ENCODE results near the gene CYP26C1. TPM values are rescaled to one million over a fixed set of nuclear protein-coding genes. Genes with fewer than 3 reads are reported as not detected.

Gene CYP26C1
- total RNA-seq, 4 donors from 2014 or later, result not detected

- H3K4me3 ChIP-seq, result no peak overlapping the region
- H3K27ac ChIP-seq, result no peak overlapping the region
- ATAC-seq, result no peak
- TF ChIP-seq CTCF (IDR thresholded peaks at IDR 0.05 in 4 of 5, conservative IDR thresholded peaks at IDR 0.05 in 1 of 5) (no peak), POLR2A (IDR thresholded peaks at IDR 0.05) (no peak)
- intact Hi-C loops (cut with DNase I; ENCODE audit: low total_unique reads), result no loop called here
- H3K9me3 ChIP-seq, result no peaks in the 10 kb centered on the region
- DNase-seq, result no peak
- no peaks in the 10 kb centered on the region for H3K36me3 ChIP-seq
- in situ Hi-C loops (cut with MboI; ENCODE audit: low sequenced_read_pairs in 4 of 4), result loop anchor here in 1 of 4 donors (25.0 kb wide), 1 partner anchor 431 kb away; no protein-coding TSS in a partner anchor
- H3K27me3 ChIP-seq, result peaks cover 20 to 28% (median 25%) of the 10 kb centered on the region in 3 donors
- no peaks in the 10 kb centered on the region for H3K4me1 ChIP-seq
Measured at GRCh38 chr10:93081318-93081717, 20.7 kb downstream of the CYP26C1 start.

GRCh38 chr10:93081834-93082233, 21.2 kb downstream of the CYP26C1 start:
- H3K27me3 ChIP-seq, result peaks cover 17 to 23% (median 21%) of the 10 kb centered on the region in 3 donors
- intact Hi-C loops (cut with DNase I; ENCODE audit: low total_unique reads) (no loop called here), in situ Hi-C loops (cut with MboI; ENCODE audit: low sequenced_read_pairs in 4 of 4) (loop anchor here in 1 of 4 donors (25.0 kb wide), 1 partner anchor 430 kb away; no protein-coding TSS in a partner anchor)
- no peak for ATAC-seq
- DNase-seq, result no peak
- no peaks in the 10 kb centered on the region for H3K36me3 ChIP-seq
- no peak overlapping the region for H3K27ac ChIP-seq
- no peaks in the 10 kb centered on the region for H3K9me3 ChIP-seq
- H3K4me3 ChIP-seq, result no peak overlapping the region
- no peaks in the 10 kb centered on the region for H3K4me1 ChIP-seq
- TF ChIP-seq POLR2A (IDR thresholded peaks at IDR 0.05), result no peak
- TF ChIP-seq CTCF (IDR thresholded peaks at IDR 0.05 in 4 of 5, conservative IDR thresholded peaks at IDR 0.05 in 1 of 5), result no peak

- no peak for DNase-seq
- no peak for TF ChIP-seq CTCF (IDR thresholded peaks at IDR 0.05 in 4 of 5, conservative IDR thresholded peaks at IDR 0.05 in 1 of 5)
- TF ChIP-seq POLR2A (IDR thresholded peaks at IDR 0.05), result no peak
- peaks cover 4 to 14% (median 5%) of the 10 kb centered on the region in 3 donors for H3K27me3 ChIP-seq
- in situ Hi-C loops (cut with MboI; ENCODE audit: low sequenced_read_pairs in 4 of 4), result loop anchor here in 1 of 4 donors (25.0 kb wide), 1 partner anchor 428 kb away; no protein-coding TSS in a partner anchor
- H3K36me3 ChIP-seq, result no peaks in the 10 kb centered on the region
- H3K9me3 ChIP-seq, result no peaks in the 10 kb centered on the region
- ATAC-seq, result no peak
- no peak overlapping the region for H3K4me3 ChIP-seq
- no peaks in the 10 kb centered on the region for H3K4me1 ChIP-seq
- no peak overlapping the region for H3K27ac ChIP-seq
- intact Hi-C loops (cut with DNase I; ENCODE audit: low total_unique reads), result no loop called here
Measured at GRCh38 chr10:93083743-93084539, 23.3 kb downstream of the CYP26C1 start.

- intact Hi-C loops (cut with DNase I; ENCODE audit: low total_unique reads) (no loop called here), in situ Hi-C loops (cut with MboI; ENCODE audit: low sequenced_read_pairs in 4 of 4) (loop anchor here in 1 of 4 donors (25.0 kb wide), 1 partner anchor 427 kb away; no protein-coding TSS in a partner anchor)
- Histone ChIP-seq H3K27ac (no peak overlapping the region), H3K9me3 (no peaks in the 10 kb centered on the region), H3K27me3 (peaks cover 0 to 5% (median 0%) of the 10 kb centered on the region in 3 donors), H3K4me3 (no peak overlapping the region), H3K4me1 (no peaks in the 10 kb centered on the region), H3K36me3 (no peaks in the 10 kb centered on the region)
- DNase-seq, result no peak
- TF ChIP-seq CTCF (IDR thresholded peaks at IDR 0.05 in 4 of 5, conservative IDR thresholded peaks at IDR 0.05 in 1 of 5) (no peak), POLR2A (IDR thresholded peaks at IDR 0.05) (no peak)
- ATAC-seq, result no peak
Measured at GRCh38 chr10:93085272-93085859, 24.8 kb downstream of the CYP26C1 start.
